Limb (tissue), 2 donors: ENCODE results near the gene CTXND1.
A peak's percentile ranks its signal among the peaks of the same experiment; 100 is the strongest.

Experiments used
- DNase-seq, 2 donors: peaks; one replicate each; pipeline ENCODE4 v3.0.0-alpha.2; 2016; ENCODE audit errors: extremely low spot score in 2 of 2

The CTXND1 gene

GRCh38 chr15:80259942-80260510 is 8.0 kb upstream of the CTXND1 start:
- DNase-seq: no peak

GRCh38 chr15:80251428-80252120 is 439 bp downstream of the CTXND1 start:
- peak in 1 of 2 donors; percentile 48 for DNase-seq

DNA sequence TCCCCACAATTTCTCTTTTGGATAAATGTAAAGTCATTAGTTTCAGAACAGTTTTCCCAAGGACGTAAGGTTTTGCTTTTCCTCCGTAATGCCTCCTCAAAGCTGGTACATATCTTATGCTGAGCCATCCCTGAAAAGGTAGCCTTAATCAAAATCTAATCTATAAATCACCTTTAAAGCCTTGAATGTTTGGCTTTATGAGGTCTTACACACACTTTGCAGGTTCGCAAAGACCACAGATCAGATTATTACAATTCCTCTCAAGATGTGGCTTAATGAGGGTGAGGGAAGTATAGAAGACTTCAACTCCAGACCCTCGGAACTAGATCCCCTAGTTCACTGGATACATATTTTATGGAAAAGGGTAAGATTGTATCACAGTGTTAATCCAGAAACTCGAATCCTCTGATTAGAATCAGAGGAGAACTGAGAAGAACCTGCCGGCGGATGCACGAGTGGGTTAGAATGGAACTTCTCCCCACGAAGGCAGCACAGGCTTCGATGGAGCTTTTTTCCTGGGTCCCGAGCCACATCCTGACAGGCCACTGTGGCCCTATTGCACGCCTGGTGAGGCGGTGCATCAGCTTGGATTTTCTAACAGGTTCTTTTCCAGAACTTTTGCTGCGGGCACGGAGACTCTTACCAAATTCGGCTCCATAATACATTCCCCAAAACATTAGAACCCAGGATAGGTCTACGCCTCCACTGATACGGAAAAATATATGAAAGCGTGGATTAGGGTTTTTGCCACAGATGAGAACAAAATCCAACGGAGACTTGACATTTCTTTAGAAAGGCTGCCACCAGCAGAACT is 1.2 kb downstream of the CTXND1 start:
- no peak for DNase-seq

- DNase-seq: no peak
These were observed 2.0 kb downstream of the CTXND1 start for GRCh38 chr15:80249973-80250372.

DNA sequence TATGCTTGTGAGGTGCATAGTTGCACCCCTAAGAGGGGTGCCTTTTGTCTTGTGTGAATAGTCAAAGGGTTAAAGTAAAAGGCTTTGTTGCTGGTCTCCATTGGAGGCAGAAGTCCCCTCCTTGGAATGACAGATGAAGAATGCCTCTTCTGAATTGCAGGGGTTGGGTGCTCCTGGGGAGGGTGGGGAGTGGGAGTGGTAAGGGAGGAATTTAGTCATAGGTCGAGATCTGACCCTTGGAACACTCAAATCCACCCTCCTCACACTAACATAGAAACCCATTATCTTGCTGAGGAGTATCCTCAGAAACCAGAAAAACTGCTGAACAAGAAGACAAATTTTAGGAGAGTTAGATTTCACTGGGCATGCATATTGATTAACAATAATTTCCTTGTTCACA is 4.7 kb downstream of the CTXND1 start:
- DNase-seq: no peak

DNA sequence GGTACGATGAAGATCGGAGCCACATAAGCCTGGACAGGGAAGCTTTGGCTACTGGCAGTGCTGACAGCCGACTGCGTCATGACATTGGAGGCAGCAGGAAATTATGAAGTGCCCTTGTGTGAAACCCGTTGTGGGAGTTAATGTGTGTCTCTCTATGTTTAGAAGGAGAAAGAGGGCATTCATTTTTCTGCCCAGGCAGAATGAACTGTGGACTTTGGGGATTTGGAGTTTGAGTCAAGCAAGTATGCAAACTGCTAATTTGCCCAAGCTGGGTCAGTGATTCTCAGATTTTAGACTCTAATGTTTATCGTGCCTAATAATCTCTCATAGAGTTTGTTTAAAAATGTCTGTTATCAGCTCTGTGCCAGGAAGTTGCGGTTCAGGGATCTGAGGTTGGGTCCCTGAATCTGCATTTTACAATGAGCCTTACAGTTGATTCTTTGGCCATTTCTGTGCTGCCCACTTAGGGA is 5.6 kb downstream of the CTXND1 start:
- no peak for DNase-seq

DNA sequence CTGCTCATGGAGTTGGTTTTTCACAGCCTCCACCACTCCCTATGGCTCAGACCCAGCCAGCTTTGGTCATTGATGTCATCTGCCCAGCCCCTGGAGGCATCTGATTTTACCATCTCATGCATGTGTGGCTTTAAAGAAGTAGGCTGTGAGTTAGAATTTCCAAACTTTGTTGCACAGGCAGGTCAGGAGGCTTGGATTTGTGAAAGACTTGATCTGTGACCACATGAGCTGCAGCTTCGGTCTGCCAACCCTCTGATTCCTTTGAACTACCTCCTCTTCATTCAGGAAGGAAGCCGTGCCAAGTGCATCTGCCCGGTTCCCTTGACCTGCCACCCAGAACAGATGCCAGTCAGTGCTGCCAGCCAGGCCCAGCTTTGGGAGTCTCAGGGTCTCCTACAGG is 9.2 kb downstream of the CTXND1 start:
- no peak for DNase-seq

- no peak for DNase-seq
These were observed 9.8 kb downstream of the CTXND1 start for GRCh38 chr15:80242132-80242769.

DNA sequence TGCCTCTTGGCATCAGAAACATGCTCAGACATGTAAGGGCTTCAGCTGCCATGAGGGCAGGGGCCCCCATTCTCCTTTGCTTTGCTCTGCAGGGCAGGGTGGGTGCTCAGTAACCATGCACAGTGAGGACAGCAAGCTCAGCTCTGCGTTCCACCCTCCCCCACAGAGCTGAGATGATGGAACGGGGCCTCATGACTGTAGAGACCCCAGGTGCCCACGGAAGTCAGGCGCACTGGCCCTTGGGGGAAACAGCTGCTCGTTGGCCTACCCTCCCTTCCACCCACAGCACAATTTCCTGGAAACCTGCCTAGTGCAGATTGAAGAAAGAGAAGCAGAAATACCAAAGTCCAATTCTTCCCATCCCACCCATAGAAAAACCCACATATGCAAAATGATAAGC is 10.5 kb downstream of the CTXND1 start:
- DNase-seq: no peak

GRCh38 chr15:80240276-80240675 is 11.7 kb downstream of the CTXND1 start:
- DNase-seq: no peak

DNA sequence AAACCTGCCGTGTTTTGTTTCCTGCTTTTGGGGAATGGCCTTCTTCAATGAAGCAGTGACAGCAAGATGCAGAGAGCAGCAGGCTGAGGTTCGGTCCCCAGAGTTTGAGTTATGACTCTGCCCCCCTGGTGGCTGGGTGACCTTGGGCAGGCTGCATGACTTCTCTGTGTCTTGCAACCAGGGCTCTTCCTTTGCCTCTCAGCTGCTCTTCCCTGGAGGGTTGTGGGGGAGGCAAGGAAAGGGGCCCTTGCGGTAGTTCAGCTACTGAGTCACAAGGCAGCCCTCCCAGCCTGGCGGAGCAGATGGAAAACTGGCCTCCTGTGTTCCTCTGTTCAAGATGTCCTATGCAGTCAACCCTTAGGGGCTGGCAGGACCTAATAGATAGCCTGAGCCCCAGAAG is 17.1 kb downstream of the CTXND1 start:
- no peak for DNase-seq

DNA sequence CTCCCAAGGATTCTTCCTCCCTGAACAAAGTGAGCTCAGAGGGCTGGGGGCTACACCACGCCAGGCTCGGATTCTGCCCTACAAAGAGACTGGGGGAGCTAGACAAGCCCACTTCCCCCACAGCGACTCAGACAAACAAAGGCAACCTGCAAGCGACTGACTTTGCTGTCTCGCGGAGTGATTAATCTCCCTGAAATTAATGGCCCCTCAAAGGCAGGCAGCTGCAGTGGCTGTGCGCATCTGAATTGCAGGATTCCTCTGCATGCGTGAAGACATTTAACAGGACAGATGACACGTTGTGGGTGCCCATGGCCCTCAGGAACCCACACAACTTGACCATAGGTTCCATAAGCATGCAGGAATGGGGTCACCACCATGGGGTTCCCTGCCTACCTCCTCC is 18.4 kb downstream of the CTXND1 start:
- DNase-seq: peak in 1 of 2 donors; percentile 33

GRCh38 chr15:80231371-80231770 is 20.6 kb downstream of the CTXND1 start:
- DNase-seq: no peak

- no peak for DNase-seq
These were observed 22.9 kb downstream of the CTXND1 start for GRCh38 chr15:80228959-80229610.

DNA sequence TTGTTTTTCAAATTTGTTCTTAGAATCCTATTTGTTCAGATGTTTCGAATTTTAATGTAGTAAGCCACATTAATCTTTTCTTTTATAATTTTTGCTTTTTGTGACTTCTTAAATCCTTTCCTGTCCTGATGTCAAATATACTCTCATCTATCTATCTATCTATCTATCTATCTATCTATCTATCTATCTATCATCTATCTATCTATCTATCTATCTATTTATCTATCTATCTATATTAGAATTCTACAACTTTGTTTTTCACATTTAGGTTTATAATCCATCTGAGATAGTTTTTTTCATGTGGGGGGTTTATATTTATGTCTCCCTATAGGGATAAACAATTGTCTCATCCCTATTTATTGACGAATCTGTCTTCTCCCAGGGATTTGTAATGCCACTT is 32.1 kb downstream of the CTXND1 start:
- DNase-seq: no peak

DNA sequence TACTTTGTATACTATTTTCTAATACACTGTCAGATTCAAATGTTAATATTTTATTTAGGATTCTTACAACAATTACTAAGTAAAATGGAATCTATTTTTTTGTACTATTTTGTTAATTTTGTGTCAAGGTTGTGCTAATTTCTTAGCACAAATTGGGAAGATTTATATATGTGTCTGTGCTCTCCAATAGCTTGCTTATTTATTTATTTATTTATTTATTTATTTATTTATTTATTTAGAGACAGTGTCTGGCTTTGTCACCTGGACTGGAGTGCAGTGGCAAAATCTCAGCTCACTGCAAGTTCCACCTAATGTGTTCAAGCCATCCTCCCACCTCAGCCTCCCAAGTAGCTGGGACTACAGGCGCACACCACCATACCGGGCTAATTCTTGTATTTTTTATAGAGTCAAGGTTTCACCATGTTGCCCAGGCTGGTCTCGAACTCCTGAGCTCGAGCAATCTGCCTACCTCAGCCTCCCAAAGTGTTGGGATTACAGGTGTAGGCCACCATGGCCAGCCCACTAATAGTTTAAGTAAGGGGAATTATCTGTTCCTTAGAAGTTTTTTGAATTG is 34.6 kb downstream of the CTXND1 start:
- no peak for DNase-seq

DNA sequence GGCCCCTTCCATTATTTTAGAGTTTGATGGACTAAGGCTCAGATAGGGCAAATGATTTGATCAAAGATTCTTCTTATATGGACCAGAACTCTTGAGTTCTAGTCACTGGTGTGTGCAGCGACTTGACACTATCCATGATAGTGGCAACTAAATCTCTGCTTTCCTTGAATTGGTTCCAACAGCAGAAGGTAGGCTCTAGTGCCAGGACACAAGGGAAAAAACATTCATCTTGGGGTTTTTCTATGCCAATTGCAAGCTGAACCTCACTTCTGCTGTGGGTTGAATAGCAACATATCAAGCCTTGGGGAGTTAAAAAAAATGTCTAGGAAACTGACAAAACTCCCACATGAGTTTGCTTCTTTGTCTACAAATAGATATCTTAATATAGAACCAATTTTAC is 35.1 kb downstream of the CTXND1 start:
- DNase-seq: no peak

GRCh38 chr15:80216141-80216540 is 35.9 kb downstream of the CTXND1 start:
- DNase-seq: no peak

GRCh38 chr15:80214910-80215309 is 37.1 kb downstream of the CTXND1 start:
- DNase-seq: no peak

- DNase-seq: no peak
These were observed 40.0 kb downstream of the CTXND1 start for GRCh38 chr15:80211976-80212375.
